Measurements from ENCODE around the gene EIF2B2. TPM values are rescaled to one million over a fixed set of nuclear protein-coding genes. Genes with fewer than 3 reads are reported as not detected.

The EIF2B2 gene
- total RNA-seq (ENCODE audit: low replicate concordance), result 36.5 and 45.0 TPM in 2 replicates
- long read RNA-seq, full-length matches to known transcripts, result 98 of 105 reads
- long read RNA-seq, partial matches to known transcripts, result 2 of 105 reads
- long read RNA-seq, other reads (novel, unspliced or antisense), result 5 of 105 reads

DNA sequence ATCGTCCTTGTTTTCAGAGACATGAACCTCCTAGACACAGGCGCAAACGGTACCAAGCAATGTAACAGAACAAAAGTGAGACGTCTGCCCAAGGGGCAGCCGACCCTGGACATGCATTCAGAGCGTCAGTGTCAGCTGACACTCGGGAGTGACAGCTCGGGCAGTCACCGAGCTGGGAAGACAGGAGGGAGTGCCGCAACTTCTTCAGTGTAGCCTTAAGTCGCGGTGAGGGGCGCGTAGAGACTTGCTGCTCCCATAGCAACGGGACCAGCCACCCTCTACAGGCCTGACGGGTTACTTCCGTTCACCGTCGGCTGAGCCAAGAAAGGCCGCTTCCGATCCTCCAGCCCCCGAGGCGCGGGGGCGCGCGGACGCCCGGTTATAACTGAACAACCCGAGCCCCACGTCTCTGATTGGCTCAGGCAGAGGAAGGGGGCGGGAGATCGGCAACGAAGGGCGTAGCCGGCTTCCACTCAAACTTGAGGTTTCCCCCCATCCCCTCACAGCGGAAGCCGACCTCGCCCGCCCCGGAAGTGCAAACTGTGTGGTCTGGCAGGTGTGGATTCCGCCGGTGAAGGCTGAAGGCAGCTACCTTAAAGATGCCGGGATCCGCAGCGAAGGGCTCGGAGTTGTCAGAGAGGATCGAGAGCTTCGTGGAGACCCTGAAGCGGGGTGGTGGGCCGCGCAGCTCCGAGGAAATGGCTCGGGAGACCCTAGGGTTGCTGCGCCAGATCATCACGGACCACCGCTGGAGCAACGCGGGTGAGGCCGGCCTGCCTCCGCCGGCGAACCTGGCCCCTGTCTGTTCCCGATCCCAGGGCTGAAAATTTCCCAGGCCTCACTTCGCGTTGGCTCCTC is at the start of gene EIF2B2:
Gene EIF2B2, plus strand, starts transcription at position 530 of the 858 bp plus-strand sequence. Its CDS starts 70 bp downstream, at position 600.
- peaks cover 23% of the 10 kb centered on the region for H3K36me3 Mint-ChIP-seq
- TF ChIP-seq, protein P1, sequence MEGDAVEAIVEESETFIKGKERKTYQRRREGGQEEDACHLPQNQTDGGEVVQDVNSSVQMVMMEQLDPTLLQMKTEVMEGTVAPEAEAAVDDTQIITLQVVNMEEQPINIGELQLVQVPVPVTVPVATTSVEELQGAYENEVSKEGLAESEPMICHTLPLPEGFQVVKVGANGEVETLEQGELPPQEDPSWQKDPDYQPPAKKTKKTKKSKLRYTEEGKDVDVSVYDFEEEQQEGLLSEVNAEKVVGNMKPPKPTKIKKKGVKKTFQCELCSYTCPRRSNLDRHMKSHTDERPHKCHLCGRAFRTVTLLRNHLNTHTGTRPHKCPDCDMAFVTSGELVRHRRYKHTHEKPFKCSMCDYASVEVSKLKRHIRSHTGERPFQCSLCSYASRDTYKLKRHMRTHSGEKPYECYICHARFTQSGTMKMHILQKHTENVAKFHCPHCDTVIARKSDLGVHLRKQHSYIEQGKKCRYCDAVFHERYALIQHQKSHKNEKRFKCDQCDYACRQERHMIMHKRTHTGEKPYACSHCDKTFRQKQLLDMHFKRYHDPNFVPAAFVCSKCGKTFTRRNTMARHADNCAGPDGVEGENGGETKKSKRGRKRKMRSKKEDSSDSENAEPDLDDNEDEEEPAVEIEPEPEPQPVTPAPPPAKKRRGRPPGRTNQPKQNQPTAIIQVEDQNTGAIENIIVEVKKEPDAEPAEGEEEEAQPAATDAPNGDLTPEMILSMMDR (conservative IDR thresholded peaks at IDR 0.05), result peak; percentile 54
- no peaks in the 10 kb centered on the region for H3K27me3 Mint-ChIP-seq
- no peaks in the 10 kb centered on the region for H3K9me3 Mint-ChIP-seq
- H3K4me1 Mint-ChIP-seq (ENCODE audit: unreplicated experiment), result peaks cover 15% of the 10 kb centered on the region
- peak within 1 kb of the TSS; percentile 82 for H3K27ac Mint-ChIP-seq
- H3K4me3 Mint-ChIP-seq, result peak within 1 kb of the TSS; percentile 99
- DNase-seq (ENCODE audit: extremely low spot score, unreplicated experiment), result peak; percentile 97

DNA sequence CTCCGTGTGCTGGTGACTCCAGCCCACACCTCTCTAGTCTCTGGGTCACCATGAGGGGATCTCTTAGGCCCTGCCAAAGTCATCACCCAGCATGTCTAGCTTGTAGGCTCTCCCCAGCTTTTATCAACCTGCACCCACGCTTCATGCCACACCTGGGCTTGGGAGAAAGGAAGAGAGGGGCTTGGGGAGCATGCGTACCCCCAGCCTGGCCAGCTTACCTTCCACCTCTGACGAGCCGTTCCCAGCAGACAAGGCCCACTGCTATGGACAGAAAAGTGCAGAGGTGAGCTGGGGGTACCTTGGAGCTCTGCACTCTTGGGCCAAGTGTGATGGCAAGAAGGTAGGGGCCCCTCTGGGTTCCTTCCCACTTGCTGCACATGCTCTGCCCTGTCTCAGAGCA is 49.0 kb upstream of the EIF2B2 start:
- H3K9me3 Mint-ChIP-seq, result no peaks in the 10 kb centered on the region
- peaks cover 5% of the 10 kb centered on the region for H3K36me3 Mint-ChIP-seq
- H3K4me3 Mint-ChIP-seq, result peak overlapping the region; percentile 78
- no peak for DNase-seq (ENCODE audit: extremely low spot score, unreplicated experiment)
- H3K27ac Mint-ChIP-seq, result no peak overlapping the region
- peaks cover 38% of the 10 kb centered on the region for H3K4me1 Mint-ChIP-seq (ENCODE audit: unreplicated experiment)
- TF ChIP-seq, protein P1 (conservative IDR thresholded peaks at IDR 0.05), result no peak
- peaks cover 4% of the 10 kb centered on the region for H3K27me3 Mint-ChIP-seq

DNA sequence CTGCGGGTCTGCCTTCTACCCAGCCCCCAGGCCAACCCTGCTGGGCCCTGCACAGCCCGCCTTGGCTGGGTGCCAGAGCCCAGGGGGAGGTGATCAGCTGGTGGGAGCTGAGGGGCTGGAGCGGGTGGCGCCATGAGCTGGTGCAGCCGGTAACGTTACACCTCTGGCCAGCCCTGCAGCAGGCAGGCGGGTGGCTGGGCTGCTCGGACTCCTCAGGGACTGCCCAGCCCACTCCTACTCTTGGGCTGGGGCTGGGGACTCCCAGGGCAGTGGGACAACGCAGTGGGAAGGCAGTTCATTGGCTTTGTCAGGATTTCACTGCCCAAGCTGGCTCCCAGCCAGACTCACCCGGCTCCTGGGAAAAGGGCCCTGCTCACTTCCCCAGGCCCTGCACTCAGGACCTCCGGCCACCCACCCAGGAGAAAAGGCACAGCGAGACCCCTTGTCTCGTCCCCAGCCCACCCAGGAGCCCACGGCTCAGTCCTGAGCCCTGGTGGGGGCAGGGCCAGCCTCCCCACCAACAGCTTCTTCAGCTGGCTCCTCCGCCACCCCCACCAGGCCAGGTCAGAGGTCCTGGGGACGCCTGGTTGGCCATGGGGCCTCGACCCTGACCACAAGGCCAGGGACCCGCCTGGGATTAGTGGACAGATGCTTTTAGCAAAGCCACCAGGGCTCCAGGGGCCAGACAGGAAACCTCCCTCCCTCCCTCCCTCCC is 48.3 kb upstream of the EIF2B2 start:
- peak overlapping the region; percentile 78 for H3K4me3 Mint-ChIP-seq
- no peak overlapping the region for H3K27ac Mint-ChIP-seq

DNA sequence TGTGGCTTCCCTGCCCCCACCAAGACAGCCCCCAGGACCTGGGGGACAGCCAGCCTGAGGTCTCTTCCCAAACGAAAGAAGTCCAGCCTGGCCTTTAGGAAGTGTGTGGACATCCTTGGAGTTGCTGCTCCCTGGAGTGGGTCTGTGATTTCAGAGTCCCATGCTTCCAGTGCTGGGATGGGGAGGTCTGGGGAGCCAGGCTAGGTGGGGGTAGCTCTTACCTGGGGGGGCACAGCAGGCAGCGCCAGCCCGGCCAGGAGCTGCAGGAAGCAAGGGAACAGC is 47.8 kb upstream of the EIF2B2 start:
- no peak for DNase-seq (ENCODE audit: extremely low spot score, unreplicated experiment)
- H3K4me3 Mint-ChIP-seq, result peak overlapping the region; percentile 78
- H3K4me1 Mint-ChIP-seq (ENCODE audit: unreplicated experiment), result peaks cover 36% of the 10 kb centered on the region
- peaks cover 4% of the 10 kb centered on the region for H3K27me3 Mint-ChIP-seq
- TF ChIP-seq, protein P1 (conservative IDR thresholded peaks at IDR 0.05), result no peak
- peaks cover 4% of the 10 kb centered on the region for H3K36me3 Mint-ChIP-seq
- no peaks in the 10 kb centered on the region for H3K9me3 Mint-ChIP-seq
- no peak overlapping the region for H3K27ac Mint-ChIP-seq

More for the DNA sequence above, 48.3 kb upstream of the EIF2B2 start:
- DNase-seq (ENCODE audit: extremely low spot score, unreplicated experiment), result no peak
- peaks cover 4% of the 10 kb centered on the region for H3K27me3 Mint-ChIP-seq
- TF ChIP-seq, protein P1 (conservative IDR thresholded peaks at IDR 0.05), result no peak
- H3K36me3 Mint-ChIP-seq, result peaks cover 5% of the 10 kb centered on the region
- H3K9me3 Mint-ChIP-seq, result no peaks in the 10 kb centered on the region
- H3K4me1 Mint-ChIP-seq (ENCODE audit: unreplicated experiment), result peaks cover 38% of the 10 kb centered on the region

DNA sequence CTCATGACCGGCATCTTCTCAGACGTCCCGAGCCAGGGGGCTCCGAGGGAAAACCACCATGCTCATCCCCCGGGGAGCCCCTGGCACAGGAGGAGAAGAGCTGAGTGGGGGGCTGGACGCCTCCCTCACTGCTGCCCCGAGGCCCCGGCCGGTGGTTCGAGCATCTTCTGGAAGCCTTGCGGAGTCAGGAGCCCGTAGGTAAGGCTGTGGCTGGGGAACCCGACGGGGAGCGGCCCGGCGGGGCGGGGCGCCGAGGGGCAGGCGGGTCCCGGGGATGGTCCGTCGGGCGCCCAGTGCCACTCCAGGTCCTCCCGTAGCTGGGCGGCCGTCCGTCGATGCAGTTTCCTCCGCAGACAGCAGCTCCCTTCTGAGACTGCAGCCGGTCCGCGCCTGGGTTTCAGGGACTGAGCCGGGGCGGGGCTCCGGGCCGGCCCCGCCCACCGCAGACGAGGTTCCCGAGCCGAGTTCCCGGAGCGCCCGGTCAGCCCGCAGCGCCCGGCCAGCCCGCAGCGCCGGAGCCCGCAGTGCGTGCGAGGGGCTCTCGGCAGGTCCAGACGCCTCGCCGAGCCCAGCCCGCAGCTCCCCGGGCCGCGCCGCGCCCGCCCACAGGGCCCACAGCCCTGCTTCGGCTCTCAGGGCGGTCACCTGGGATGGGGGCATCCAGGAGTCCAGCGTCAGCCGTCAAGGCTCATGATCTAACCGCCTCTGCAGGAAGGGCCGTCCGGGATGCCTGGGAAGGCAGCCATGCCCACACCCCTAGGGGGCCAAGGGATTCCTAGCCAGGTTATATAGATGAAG is 47.3 kb upstream of the EIF2B2 start, which contains the start of gene PGF:
Gene PGF, minus strand, starts transcription at position 369 of the 798 bp plus-strand sequence. Its CDS starts 355 bp downstream, at position 14.
- Mint-ChIP-seq H3K27ac (peak within 1 kb of the TSS; percentile 30), H3K4me1 (ENCODE audit: unreplicated experiment) (peaks cover 30% of the 10 kb centered on the region), H3K36me3 (no peaks in the 10 kb centered on the region), H3K9me3 (no peaks in the 10 kb centered on the region), H3K4me3 (peak within 1 kb of the TSS; percentile 78), H3K27me3 (peaks cover 4% of the 10 kb centered on the region)
- TF ChIP-seq, protein P1 (conservative IDR thresholded peaks at IDR 0.05), result no peak
- DNase-seq (ENCODE audit: extremely low spot score, unreplicated experiment), result no peak
